CD4-positive, alpha-beta memory T cell (primary cell): ENCODE results near the gene ANKRD17. TPM values are rescaled to one million over a fixed set of nuclear protein-coding genes. Genes with fewer than 3 reads are reported as not detected.

Experiments used
- CTCF ChIA-PET: fragments of 350-600 bp; sonication (Branson Sonifier 250); formaldehyde crosslinking; loops from one replicate; lab custom pipeline; 2021; ENCODE audit warnings: inconsistent platforms; ENCODE audit not compliant: partially characterized antibody; lab: Charles Lee
- POLR2A ChIA-PET: fragments of 350-600 bp; sonication (Branson Sonifier 250); formaldehyde crosslinking; loops from one replicate; lab custom pipeline; 2021; ENCODE audit not compliant: partially characterized antibody; lab: Charles Lee
- DNase-seq, 5 donors: peaks; one replicate each; pipeline versions ENCODE4 v3.0.0 to v3.0.0-alpha.2; 2020 to 2022; ENCODE audit warnings: mixed read lengths in 1 of 5
- H3K27ac ChIP-seq: one replicate; pipeline ENCODE4 v1.7.0; 2013; ENCODE audit warnings: low read depth, low read length
- H3K27me3 ChIP-seq: 2 replicates; pipeline ENCODE4 v1.7.0; 2013; ENCODE audit warnings: mild to moderate bottlenecking, low read length, moderate library complexity; ENCODE audit not compliant: insufficient read depth
- H3K36me3 ChIP-seq: 2 replicates; pipeline ENCODE4 v1.7.0; 2013; ENCODE audit warnings: mild to moderate bottlenecking, low read length, moderate library complexity; ENCODE audit not compliant: insufficient read depth
- H3K4me1 ChIP-seq: 2 replicates; pipeline ENCODE4 v1.7.0; 2013; ENCODE audit warnings: mild to moderate bottlenecking, low read length, moderate library complexity; ENCODE audit not compliant: insufficient read depth
- H3K4me3 ChIP-seq, 2 donors: one replicate each; pipeline ENCODE4 v1.7.0; 2013; ENCODE audit warnings: low read length in 2 of 2, mild to moderate bottlenecking in 1 of 2
- H3K9me3 ChIP-seq, 2 donors: one replicate each; pipeline ENCODE4 v1.7.0; 2013; ENCODE audit warnings: low read length in 2 of 2, control low read depth in 1 of 2; ENCODE audit not compliant: control insufficient read depth in 1 of 2
- H3K27ac Mint-ChIP-seq, 7 donors: one replicate each; pipeline ENCODE4 v1.8.0; 2020 to 2021; ENCODE audit warnings: mixed read lengths in 7 of 7, mild to moderate bottlenecking in 6 of 7, inconsistent platforms in 3 of 7, moderate library complexity in 3 of 7
- H3K27me3 Mint-ChIP-seq, 2 donors: one replicate each; pipeline ENCODE4 v1.8.0; 2020 to 2021; ENCODE audit warnings: mixed read lengths in 2 of 2
- H3K36me3 Mint-ChIP-seq, 2 donors: one replicate each; pipeline ENCODE4 v1.8.0; 2020 to 2021; ENCODE audit warnings: mixed read lengths in 2 of 2, inconsistent platforms in 1 of 2, mild to moderate bottlenecking in 1 of 2
- H3K4me1 Mint-ChIP-seq, 4 donors: one replicate each; pipeline ENCODE4 v1.8.0; 2020 to 2021; ENCODE audit warnings: mixed read lengths in 4 of 4, mild to moderate bottlenecking in 1 of 4
- H3K4me3 Mint-ChIP-seq, 8 donors: one replicate each; pipeline ENCODE4 v1.8.0; 2020 to 2021; ENCODE audit warnings: mixed read lengths in 8 of 8, mild to moderate bottlenecking in 7 of 8, moderate library complexity in 6 of 8, inconsistent platforms in 3 of 8
- H3K9me3 Mint-ChIP-seq, 8 donors: one replicate each; pipeline ENCODE4 v1.8.0; 2020 to 2021; ENCODE audit warnings: mixed read lengths in 8 of 8, mild to moderate bottlenecking in 5 of 8, inconsistent platforms in 3 of 8, moderate library complexity in 1 of 8
- intact Hi-C: fragments of 100-400 bp; cut with micrococcal nuclease; formaldehyde crosslinking; loops from one replicate; pipeline ENCODE4 v1.15.1; 2023
- polyA plus RNA-seq, 2 donors: library from polyadenylated mRNA; unstranded; fragments of 300-500 nt; fragmentation: Illumina TruSeq; gene quantifications; one replicate each; pipeline ENCODE4 v1.2.3, GENCODE V29; 2021
- total RNA-seq, 2 experiments: library from RNA; stranded (reverse); gene quantifications; one replicate each; pipeline ENCODE4 v1.2.3, GENCODE V29; 2021

The ANKRD17 gene
- total and polyA plus RNA-seq, 4 experiments from 2014 or later, result 7.9 to 58.7 (median 37.1) TPM

- Histone ChIP-seq H3K27ac (peak overlapping the region; percentile 89), H3K9me3 (no peaks in the 10 kb centered on the region), H3K36me3 (no peaks in the 10 kb centered on the region), H3K4me3 (no peak overlapping the region), H3K4me1 (peaks cover 50% of the 10 kb centered on the region), H3K27me3 (no peaks in the 10 kb centered on the region)
- H3K27me3 Mint-ChIP-seq, result no peaks in the 10 kb centered on the region
- H3K36me3 Mint-ChIP-seq, result peaks cover 0 to 3% of the 10 kb centered on the region in 2 donors
- H3K27ac Mint-ChIP-seq, result peak overlapping the region in 5 of 7 donors; percentile 6 to 83 (median 60)
- no peak for DNase-seq
- peaks cover 24 to 46% (median 29%) of the 10 kb centered on the region in 4 donors for H3K4me1 Mint-ChIP-seq
- intact Hi-C loops, result loop anchor here (1.0 kb wide), 2 partner anchors 36 to 154 kb away; partner anchors contain the start of gene COX18
- CTCF ChIA-PET, result interaction anchor here (1.0 to 1.9 kb wide), 4 partner anchors 13 to 35 kb away, joined by 3 to 5 read pairs (median 4); partner anchors contain the start of gene ANKRD17
- H3K9me3 Mint-ChIP-seq, result no peaks in the 10 kb centered on the region
- peak overlapping the region in 5 of 8 donors; percentile 20 to 40 (median 38) for H3K4me3 Mint-ChIP-seq
- POLR2A ChIA-PET, result interaction anchor here (2.4 to 3.7 kb wide), 2 partner anchors 35 to 153 kb away, joined by 9 to 38 read pairs; partner anchors contain the start of genes ANKRD17 and COX18
These were observed 35.3 kb downstream of the ANKRD17 start for GRCh38 chr4:73223258-73223650.

- DNase-seq, result peak; percentile 77 to 88 (median 85)
- Histone ChIP-seq H3K4me1 (peaks cover 50% of the 10 kb centered on the region), H3K4me3 (peak overlapping the region; percentile 54 to 91), H3K9me3 (no peaks in the 10 kb centered on the region), H3K27me3 (no peaks in the 10 kb centered on the region), H3K27ac (peak overlapping the region; percentile 89), H3K36me3 (no peaks in the 10 kb centered on the region)
- CTCF ChIA-PET, result interaction anchor here (1.0 to 1.9 kb wide), 5 partner anchors 13 to 36 kb away, joined by 3 to 5 read pairs (median 3); partner anchors contain the start of gene ANKRD17
- intact Hi-C loops, result loop anchor here (1.0 kb wide), 2 partner anchors 37 to 153 kb away; partner anchors contain the start of gene COX18
- peaks cover 0 to 4% of the 10 kb centered on the region in 2 donors for H3K36me3 Mint-ChIP-seq
- POLR2A ChIA-PET, result interaction anchor here (2.4 to 3.7 kb wide), 2 partner anchors 36 to 152 kb away, joined by 9 to 38 read pairs; partner anchors contain the start of genes ANKRD17 and COX18
- peaks cover 24 to 49% (median 30%) of the 10 kb centered on the region in 4 donors for H3K4me1 Mint-ChIP-seq
- H3K27ac Mint-ChIP-seq, result no peak overlapping the region
- no peak overlapping the region for H3K4me3 Mint-ChIP-seq
- H3K9me3 Mint-ChIP-seq, result no peaks in the 10 kb centered on the region
- H3K27me3 Mint-ChIP-seq, result no peaks in the 10 kb centered on the region
These were observed 35.9 kb downstream of the ANKRD17 start for GRCh38 chr4:73222466-73223257.

GRCh38 chr4:73221734-73222133, 36.9 kb downstream of the ANKRD17 start:
- intact Hi-C loops, result no loop called here
- no peak overlapping the region for H3K4me3 ChIP-seq
- H3K27ac Mint-ChIP-seq, result peak overlapping the region; percentile 44 to 93 (median 81)
- H3K9me3 Mint-ChIP-seq, result no peaks in the 10 kb centered on the region
- H3K4me3 Mint-ChIP-seq, result peak overlapping the region in 7 of 8 donors; percentile 40 to 71 (median 56)
- H3K27ac ChIP-seq, result no peak overlapping the region
- H3K36me3 ChIP-seq, result no peaks in the 10 kb centered on the region
- POLR2A ChIA-PET, result interaction anchor here (3.7 kb wide), 1 partner anchor 37 kb away, joined by 38 read pairs; the partner anchor contains the start of gene ANKRD17
- DNase-seq, result no peak
- H3K36me3 Mint-ChIP-seq, result peaks cover 0 to 8% of the 10 kb centered on the region in 2 donors
- peaks cover 51% of the 10 kb centered on the region for H3K4me1 ChIP-seq
- no peaks in the 10 kb centered on the region for H3K9me3 ChIP-seq
- H3K4me1 Mint-ChIP-seq, result peaks cover 25 to 58% (median 36%) of the 10 kb centered on the region in 4 donors
- no peaks in the 10 kb centered on the region for H3K27me3 Mint-ChIP-seq
- CTCF ChIA-PET, result interaction anchor here (1.4 kb wide), 1 partner anchor 35 kb away, joined by 3 read pairs; no protein-coding TSS in a partner anchor
- H3K27me3 ChIP-seq, result no peaks in the 10 kb centered on the region

- no peak overlapping the region for H3K4me3 ChIP-seq
- CTCF ChIA-PET, result interaction anchor here (1.1 to 1.2 kb wide), 2 partner anchors 34 to 37 kb away, joined by 3 to 7 read pairs; no protein-coding TSS in a partner anchor
- H3K27ac ChIP-seq, result no peak overlapping the region
- peaks cover 25 to 63% (median 37%) of the 10 kb centered on the region in 4 donors for H3K4me1 Mint-ChIP-seq
- peaks cover 55% of the 10 kb centered on the region for H3K4me1 ChIP-seq
- H3K9me3 Mint-ChIP-seq, result no peaks in the 10 kb centered on the region
- no peak for DNase-seq
- intact Hi-C loops, result no loop called here
- no peaks in the 10 kb centered on the region for H3K36me3 ChIP-seq
- no peaks in the 10 kb centered on the region for H3K9me3 ChIP-seq
- peaks cover 0 to 11% of the 10 kb centered on the region in 2 donors for H3K36me3 Mint-ChIP-seq
- H3K27ac Mint-ChIP-seq, result peak overlapping the region in 1 of 7 donors; percentile 7
- H3K27me3 ChIP-seq, result no peaks in the 10 kb centered on the region
- H3K27me3 Mint-ChIP-seq, result no peaks in the 10 kb centered on the region
- POLR2A ChIA-PET, result interaction anchor here (3.7 kb wide), 1 partner anchor 38 kb away, joined by 38 read pairs; the partner anchor contains the start of gene ANKRD17
- no peak overlapping the region for H3K4me3 Mint-ChIP-seq
These were observed 37.8 kb downstream of the ANKRD17 start for GRCh38 chr4:73220815-73221214.

GRCh38 chr4:73213916-73214653, 44.5 kb downstream of the ANKRD17 start:
- intact Hi-C loops, result loop anchor here (5.0 kb wide), 1 partner anchor 72 kb away; no protein-coding TSS in a partner anchor
- CTCF ChIA-PET, result interaction anchor here (0.6 kb wide), 1 partner anchor 26 kb away, joined by 3 read pairs; no protein-coding TSS in a partner anchor

GRCh38 chr4:73212982-73213730, 45.4 kb downstream of the ANKRD17 start:
- no peaks in the 10 kb centered on the region for H3K9me3 ChIP-seq
- Mint-ChIP-seq H3K4me3 (peak overlapping the region in 1 of 8 donors; percentile 35), H3K27me3 (no peaks in the 10 kb centered on the region), H3K27ac (peak overlapping the region in 1 of 7 donors; percentile 53), H3K36me3 (peaks cover 14 to 27% of the 10 kb centered on the region in 2 donors), H3K9me3 (no peaks in the 10 kb centered on the region), H3K4me1 (peaks cover 19 to 56% (median 40%) of the 10 kb centered on the region in 4 donors)
- H3K27ac ChIP-seq, result no peak overlapping the region
- ChIA-PET CTCF (interaction anchor here (0.6 kb wide), 1 partner anchor 27 kb away, joined by 3 read pairs; no protein-coding TSS in a partner anchor), POLR2A (no interaction called here)
- no peaks in the 10 kb centered on the region for H3K27me3 ChIP-seq
- no peak for DNase-seq
- intact Hi-C loops, result loop anchor here (5.0 kb wide), 1 partner anchor 71 kb away; no protein-coding TSS in a partner anchor
- H3K4me3 ChIP-seq, result no peak overlapping the region
- H3K4me1 ChIP-seq, result peaks cover 12% of the 10 kb centered on the region
- peaks cover 5% of the 10 kb centered on the region for H3K36me3 ChIP-seq

More at GRCh38 chr4:73213916-73214653, 44.5 kb downstream of the ANKRD17 start:
- no peak for DNase-seq
- H3K9me3 Mint-ChIP-seq, result no peaks in the 10 kb centered on the region
- peaks cover 19 to 49% (median 38%) of the 10 kb centered on the region in 4 donors for H3K4me1 Mint-ChIP-seq
- H3K27me3 Mint-ChIP-seq, result no peaks in the 10 kb centered on the region
- POLR2A ChIA-PET, result no interaction called here
- H3K9me3 ChIP-seq, result no peaks in the 10 kb centered on the region
- no peak overlapping the region for H3K27ac ChIP-seq
- H3K4me3 Mint-ChIP-seq, result no peak overlapping the region
- H3K4me3 ChIP-seq, result no peak overlapping the region
- no peak overlapping the region for H3K27ac Mint-ChIP-seq
- H3K4me1 ChIP-seq, result peaks cover 12% of the 10 kb centered on the region
- peaks cover 5% of the 10 kb centered on the region for H3K36me3 ChIP-seq
- no peaks in the 10 kb centered on the region for H3K27me3 ChIP-seq
- H3K36me3 Mint-ChIP-seq, result peaks cover 8 to 22% of the 10 kb centered on the region in 2 donors
